GM18517 (cell line): Measurements from ENCODE around the gene QRSL1.
"Not testable (repeated sequence)": the region's sequence is repeated elsewhere in the genome, so short reads cannot be mapped to it uniquely, and the experiment has no call there.

Source experiments
- ATAC-seq: cut with Tn5 transposase; IDR thresholded peaks from one replicate; pipeline ENCODE4 v1.9.1; 2021; ENCODE audit warnings: mild to moderate bottlenecking, moderate library complexity; ENCODE audit not compliant: unreplicated experiment

The QRSL1 gene

DNA sequence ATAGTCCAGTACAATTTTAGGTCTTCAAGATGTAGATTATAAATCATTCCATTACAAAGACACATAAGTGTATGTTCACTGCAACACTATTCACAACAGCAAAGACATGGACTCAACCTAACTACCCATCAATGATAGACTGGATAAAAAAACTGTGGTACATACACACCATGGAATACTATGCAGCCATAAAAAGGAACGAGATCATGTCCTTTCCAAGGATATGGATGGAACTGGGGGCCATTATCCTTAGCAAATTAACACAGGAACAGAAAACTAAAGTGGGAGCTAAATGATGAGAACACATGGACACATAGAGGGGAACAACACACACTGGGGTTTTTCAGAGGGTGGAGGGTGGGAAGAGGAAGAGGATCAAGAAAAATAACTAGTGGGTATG, 6.3 kb upstream of the QRSL1 start:
- no peak for ATAC-seq

DNA sequence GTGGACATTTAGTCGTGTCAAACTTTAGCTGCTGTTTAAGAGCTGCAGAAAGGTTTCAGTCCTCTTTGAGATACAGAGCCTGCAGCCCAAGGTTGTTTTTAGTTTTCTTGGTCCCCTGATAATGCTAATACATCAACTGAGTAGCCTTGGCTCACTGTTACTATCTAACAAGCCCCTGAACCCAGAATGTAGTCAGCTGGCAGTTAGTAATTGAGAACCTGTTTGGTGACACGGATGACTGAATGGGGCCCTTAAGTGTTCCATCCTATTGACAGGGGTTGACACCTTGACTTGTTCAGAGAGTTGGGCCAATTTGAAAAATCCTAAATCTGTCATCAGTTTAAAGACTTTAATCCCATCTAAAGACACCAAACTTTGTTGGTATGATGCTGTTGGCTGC, 2.9 kb upstream of the QRSL1 start:
- ATAC-seq: no peak

DNA sequence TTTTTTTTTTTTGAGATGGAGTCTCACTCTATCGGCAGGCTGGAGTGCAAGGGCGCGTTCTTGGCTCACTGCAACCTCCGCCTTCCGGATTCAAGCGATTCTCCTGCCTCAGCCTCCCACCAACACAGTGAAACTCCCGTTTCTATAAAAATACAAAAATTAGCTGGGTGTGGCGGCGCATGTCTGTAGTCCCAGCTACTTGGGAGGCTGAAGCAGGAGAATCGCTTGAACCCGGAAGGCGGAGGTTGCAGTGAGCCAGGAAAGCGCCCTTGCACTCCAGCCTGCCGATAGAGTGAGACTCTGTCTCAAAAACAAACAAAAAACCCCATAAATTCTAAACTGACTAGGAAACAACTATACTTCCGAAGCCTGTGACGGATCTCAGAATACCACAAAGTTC, 1.6 kb upstream of the QRSL1 start:
- not testable (repeated sequence) for ATAC-seq

DNA sequence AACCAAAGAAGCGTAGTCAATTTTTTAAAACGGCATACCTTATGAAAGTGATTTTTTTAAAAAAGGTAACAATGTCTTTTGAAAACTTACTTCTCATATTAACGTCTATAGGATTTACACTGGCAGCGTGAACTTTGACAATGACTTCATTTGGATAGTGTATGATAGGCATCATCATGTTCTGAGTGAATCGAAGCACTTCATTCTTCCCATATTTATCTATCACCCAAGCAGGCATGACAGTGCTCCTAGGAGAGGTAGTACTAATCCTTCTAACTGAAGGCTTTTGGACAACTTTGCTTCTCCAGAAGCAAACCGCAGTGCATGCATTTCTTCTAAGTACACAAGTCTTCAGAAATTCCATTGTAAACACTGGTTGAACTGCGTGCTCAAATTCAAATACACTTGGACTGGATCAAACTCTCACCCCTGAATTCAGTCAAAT, 698 bp upstream of the QRSL1 start:
- peak; percentile 16 for ATAC-seq

DNA sequence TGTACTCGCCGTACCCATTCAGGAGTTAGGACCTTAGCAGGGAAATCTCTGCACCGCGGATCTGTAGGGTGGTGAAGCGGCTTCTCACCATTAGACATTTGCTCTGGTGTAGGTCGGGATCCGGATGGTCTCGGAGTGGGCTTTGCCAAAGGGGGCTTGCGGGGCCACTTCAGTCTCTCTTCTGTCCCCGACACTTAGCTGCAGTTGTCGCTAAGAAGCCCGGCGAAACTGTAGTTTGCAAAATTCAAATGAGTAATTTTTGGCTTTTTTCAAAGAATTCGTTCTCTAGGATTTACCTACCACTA, 433 bp downstream of the QRSL1 start:
- ATAC-seq: no peak

DNA sequence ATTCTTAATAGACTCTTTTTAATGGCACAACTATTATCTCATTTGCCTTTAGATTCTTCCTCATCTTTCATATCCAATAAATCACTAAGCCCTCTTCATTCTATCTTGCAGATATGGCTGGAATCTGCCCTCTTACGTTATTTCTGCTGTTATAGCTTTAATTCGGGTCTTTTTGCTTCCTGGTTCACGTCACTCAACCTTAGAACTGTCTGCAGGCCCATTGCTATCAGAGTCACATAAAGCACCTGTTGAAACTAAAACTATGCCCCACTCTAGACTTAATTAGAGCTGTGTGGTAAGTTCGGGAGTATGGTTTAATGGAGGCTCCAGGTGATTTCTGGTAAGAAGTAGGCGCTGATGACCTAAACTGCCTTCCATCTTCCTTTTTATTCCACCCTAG, 988 bp downstream of the QRSL1 start:
- no peak for ATAC-seq

DNA sequence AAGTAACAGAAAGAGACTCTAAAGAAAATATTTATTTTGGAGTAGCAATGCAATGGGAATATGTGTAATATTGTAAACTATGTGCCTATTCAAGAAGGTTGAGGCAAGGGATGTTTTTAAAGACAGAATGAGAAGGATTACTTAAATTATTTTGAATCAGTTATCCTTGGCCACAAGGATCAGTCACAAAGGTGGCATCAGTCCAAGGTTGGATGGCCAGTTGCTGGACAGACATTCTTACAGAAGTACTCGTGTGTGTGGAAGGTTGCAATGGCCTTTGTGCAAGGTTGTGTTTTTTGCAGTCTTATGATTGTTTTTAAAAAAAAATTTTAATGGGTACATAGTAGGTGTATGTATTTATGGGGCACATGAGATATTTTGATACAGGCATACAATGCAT, 2.0 kb downstream of the QRSL1 start:
- no peak for ATAC-seq

DNA sequence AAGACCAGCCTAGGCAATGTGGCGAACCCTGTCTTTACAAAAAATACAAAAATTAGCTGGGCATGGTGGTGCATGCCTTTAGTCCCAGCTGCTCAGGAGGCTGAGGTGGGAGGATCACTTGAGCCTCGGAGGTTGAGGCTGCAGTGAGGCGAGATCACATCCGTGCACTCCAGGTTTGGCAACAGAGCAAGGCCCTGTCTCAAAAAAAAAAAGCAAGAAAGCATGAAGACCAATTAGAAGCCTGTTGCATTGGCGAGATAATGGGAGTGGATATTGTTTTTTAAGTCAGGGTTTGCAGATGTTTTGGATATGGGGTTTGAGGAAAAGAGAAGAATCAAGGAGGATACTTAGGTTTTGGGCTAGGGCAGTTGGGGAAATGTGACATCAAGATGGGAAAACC, 5.2 kb downstream of the QRSL1 start:
- ATAC-seq: no peak

DNA sequence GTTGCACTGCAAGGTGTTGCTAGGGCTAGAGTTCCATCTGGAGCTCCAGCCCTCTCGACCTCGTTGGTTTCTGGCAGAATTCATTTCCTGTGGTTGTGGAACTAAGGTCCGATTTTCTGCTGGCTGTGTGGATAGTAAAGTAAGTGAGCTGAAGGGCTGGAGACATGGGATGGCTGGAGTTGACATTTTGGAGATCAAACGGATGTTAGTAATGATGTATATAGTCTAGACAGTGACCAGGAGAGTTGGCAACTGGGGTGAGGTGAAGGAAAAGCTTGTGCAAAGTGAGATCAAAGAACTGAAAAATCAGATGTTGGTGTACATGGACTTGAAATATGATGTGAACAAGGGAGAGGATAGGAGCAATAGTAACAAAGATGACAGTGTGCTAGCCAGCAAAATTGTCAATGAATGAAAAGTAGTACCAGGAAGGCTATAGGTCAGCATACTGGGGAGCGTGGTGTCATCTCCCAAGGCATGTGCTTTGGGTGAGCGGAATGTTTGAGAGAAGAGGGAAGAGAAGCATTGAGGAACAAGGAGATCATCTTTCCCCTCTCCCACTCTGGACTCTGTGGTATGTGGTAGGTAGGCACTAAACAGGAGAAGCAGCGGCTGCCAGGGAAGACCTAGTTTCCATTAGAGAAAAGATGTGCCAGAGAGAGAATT, 7.8 kb downstream of the QRSL1 start:
- ATAC-seq: peak; percentile 16

DNA sequence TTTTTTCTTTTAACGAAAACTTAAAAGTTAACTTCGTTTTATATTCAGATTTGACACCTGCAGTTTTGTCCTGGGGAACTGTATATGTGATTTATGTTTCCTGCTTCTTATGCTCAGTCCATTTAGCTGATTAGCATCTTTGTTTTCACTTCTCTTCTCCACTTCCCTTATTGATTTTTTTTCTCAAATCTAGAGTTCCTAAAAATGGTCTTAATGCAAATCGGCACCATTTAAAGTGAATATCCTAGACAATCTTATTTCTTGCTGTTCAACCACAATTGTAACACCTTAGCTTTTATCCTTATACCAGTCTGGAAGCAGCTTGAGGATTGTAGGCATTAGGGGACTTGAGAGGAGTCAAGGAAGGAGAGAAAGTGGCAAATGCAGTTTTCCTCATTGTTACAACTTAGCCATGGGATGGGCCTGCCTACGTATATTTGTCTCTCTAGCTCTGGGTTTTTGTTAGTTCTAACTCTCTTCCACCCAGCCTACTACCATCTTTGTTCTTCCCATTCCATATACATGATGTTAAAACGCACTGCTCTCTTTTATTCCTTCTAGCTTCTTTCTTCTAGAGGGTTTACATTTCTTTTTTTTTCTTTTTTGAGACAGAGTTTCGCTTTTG, 8.5 kb downstream of the QRSL1 start:
- ATAC-seq: peak; percentile 75

DNA sequence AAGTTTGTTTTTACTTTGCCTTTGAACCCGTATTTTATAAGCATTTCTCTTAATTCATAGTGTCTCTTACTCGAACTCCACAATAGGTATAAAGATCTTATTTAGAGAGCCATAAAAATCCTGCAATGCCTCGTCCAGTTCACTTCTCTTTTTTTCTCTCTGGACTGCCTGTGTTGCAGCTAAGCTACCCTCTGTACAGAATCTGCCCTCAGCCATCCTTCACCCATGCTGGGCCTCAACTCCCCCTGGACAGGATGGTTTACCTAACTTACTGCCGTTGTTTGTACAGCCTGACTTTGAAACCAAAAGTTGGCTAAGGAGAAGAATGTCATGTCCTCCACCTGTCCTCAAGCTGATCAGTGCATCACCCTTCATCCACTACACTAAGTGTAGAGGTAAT, 10.4 kb downstream of the QRSL1 start:
- no peak for ATAC-seq

DNA sequence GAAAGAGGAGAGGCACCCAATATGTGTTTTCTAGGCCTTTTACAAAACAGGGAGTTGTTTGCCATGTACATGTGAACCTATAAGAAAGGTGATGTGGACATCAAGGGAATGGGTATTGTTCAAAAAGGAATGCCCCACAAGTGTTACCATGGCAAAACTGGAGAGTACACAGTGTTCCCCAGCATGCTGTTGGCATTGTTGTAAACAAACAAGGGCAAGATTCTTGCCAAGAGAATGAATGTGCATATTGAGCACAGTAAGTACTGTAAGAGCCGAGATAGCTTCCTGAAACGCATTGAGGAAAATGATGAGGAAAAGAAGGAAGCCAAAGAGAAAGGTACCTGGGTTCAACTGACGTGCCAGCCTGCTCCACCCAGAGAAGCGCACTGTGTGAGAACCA, 13.1 kb downstream of the QRSL1 start:
- no peak for ATAC-seq

DNA sequence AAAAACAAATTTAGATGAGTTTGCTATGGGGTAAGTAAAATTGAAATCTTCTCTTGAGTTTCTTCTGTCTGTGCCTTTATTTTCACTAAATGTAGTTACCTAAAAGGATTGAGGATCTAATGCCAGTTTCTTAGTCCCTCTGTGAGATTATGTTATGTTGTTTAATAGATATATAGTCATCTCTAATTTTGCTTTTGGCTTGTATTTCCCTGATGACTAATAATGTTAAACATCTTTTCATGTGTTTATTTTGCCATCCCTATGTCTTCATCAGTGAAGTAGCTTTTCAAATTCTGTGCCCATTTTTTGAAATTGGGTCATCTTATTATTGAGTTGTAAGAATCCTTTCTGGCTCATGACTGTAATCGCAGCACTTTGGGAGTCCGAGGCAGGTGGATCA, 13.7 kb downstream of the QRSL1 start:
- no peak for ATAC-seq

DNA sequence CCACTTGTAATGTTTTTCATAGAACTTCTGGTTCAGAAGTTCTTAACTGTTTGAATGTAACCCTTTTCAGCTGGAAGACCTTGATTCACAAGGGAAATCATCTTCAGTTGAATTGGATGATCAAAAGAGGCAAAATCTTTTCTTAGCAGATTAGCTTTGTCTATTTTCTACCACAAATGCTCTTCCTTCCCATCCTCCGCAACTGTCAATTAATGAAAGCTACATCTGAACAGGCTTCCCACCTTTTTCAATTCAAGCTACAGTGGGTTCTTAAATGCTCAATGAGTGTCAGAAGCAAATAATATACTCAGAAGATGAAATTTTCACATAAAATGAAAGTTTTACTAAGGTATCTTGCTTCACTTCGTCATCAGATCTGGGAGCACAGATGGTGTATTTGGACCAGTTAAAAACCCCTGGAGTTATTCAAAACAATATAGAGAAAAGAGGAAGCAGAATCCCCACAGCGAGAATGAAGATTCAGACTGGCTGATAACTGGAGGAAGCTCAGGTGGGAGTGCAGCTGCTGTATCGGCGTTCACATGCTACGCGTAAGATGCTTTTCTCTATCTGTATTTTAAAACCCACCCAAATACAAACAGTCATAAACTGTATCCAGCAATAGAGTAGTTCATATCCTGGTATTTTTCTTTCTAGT, 19.4 kb downstream of the QRSL1 start:
- peak; percentile 91 for ATAC-seq

DNA sequence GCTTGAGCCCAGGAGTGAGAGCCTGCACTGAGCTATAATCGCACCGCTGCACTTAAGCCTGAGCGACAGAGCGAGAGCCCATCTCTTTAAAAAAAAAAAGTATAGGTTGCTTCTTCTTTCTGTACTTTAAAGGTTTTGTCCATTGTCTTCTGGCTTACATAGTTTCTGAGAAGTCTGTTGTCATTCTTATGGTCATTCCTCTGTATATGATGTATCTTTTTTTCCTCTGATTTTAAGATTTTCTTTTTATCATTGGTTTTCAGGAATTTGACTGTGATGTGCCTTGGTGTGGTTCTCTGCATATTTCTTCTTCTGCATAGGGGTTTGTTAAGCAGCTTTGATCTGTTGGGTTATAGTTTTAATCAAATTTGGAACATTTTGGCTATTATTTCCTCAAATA, 29.1 kb downstream of the QRSL1 start:
- ATAC-seq: no peak

DNA sequence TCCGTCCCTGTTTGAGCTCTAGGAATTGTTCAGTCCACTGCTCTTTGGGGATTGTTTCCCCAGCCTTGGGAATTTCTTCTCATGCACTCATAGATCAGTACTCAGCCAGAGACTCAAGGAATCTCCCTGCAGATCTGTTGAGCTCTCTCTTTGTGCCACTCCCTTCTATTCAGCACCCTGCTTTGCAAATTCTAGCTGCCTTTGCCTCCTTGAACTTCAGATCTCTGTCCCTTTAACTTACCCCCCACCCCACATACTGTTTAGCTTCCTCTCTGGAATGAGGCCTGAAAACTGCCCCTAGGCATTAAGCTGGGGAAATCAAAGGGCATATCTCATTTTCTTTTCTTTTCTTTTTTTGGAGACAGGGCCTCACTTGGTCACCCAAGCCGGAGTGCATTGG, 30.5 kb downstream of the QRSL1 start:
- no peak for ATAC-seq

DNA sequence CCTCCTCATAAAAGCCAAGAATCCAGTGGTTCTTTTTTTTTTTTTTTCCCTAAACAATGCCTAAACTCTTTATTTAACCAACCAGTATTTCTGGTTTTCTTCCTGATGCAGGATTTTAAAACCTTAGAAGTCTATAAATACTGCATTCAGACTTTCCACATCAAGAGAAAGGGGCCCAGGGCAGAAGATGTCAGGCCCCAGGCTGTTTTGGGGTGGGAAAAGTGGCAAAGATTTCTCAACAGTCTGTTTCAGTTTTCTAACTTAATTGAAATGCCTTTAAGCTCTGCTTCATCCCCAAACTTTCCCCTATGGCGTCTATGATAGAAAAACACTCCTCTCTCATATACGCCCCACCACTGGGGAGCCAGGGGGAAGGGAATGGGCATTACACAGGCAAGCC, 33.1 kb downstream of the QRSL1 start:
- ATAC-seq: no peak

DNA sequence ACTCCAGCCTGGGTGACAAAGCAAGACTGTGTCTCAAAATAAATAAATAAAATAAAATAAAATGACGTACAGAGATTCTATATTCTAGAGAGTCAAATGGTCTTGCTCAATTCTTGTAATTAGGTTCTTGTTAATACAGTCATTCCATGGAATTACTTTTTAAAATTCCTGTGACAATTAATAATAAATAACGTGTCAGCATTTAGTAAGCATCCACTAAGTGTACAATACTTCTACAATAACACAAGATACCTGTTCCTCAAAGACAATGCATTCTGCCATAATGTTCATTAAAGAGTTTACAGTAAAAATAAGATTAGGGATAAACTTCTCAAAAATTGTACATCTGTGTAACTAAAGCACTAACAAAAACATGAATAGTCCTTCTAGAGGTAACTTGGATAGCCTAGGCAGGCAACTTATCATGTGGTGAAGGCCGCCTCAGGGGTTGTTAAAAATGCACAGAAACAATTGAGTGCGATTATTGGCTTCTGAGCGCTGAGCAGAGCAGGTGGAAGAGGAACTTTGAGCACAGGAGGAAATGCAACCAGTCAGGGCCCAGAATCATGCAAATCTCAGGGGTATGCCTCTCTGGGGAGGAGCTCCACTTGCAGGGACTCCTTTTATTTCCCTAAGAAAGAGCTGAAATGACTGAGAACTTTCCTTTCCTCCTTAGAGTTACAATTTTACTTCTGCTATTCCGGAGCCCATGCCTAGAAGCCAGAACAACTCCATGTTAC, 37.1 kb downstream of the QRSL1 start:
- ATAC-seq: peak; percentile 98

DNA sequence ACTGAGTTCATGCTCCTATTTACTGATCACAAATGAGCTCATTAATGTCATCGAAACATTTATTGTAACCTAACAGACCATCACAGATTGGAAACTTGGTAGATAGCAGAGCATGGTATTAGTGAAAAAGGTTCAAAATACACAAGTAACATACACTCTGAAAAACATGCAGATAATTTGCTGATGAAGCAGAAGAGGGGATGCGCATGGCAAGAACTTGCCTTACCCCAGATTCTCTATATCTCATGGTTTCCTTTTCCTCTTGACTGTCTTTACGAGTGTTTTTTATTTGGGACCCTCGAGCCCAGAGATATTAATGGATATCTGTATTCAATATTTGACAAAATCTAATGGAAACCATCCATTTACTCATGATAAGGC, 37.6 kb downstream of the QRSL1 start:
- ATAC-seq: no peak

DNA sequence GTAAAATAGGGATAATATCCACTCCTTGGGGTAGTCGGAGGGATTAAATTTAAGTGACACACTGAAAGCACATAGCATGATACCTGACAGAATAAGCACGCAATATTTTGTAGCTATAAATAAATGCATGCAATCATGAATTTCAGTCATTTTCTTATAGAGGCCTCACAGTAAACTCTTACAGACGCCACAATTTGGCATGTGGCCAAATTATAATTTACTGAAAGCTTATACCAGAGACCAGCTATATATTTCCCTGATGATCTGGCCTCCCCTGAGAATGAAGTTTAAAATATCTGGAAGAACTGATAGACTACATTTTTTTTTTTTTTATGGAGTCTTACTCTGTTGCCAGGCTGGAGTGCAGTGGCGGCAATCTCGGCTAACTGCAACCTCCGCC, 40.9 kb downstream of the QRSL1 start:
- no peak for ATAC-seq

DNA sequence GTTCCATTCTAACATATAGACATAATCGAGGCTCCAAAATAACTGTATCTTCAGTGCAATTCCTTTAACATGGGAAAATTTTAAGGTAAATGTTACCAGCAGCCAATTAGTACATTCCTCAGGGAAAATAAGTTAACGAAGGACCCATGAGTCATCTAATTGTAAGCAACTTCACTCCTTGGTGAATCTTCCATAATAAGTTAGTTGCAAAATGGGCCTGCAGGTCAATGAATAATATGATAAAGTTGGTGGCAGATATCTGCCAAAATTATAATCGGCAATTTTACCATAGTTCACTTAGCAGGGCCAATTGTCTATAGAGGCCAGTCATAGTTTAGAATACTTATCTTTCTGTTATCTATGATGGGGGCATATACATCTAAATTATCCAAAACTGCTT, 42.3 kb downstream of the QRSL1 start:
- no peak for ATAC-seq
